NT2/D1 (cell line): Measurements from ENCODE around the gene DYNLRB1.

Experiments
- SUZ12 ChIP-seq: IDR thresholded peaks from 2 replicates; pipeline ENCODE4 v1.6.1; 2011; ENCODE audit not compliant: insufficient read length, insufficient read depth; ENCODE audit errors: extremely low read depth
- ZNF274 ChIP-seq: IDR thresholded peaks from 2 replicates; pipeline ENCODE4 v1.6.1; 2011; ENCODE audit warnings: mild to moderate bottlenecking, low read depth, low read length

DNA sequence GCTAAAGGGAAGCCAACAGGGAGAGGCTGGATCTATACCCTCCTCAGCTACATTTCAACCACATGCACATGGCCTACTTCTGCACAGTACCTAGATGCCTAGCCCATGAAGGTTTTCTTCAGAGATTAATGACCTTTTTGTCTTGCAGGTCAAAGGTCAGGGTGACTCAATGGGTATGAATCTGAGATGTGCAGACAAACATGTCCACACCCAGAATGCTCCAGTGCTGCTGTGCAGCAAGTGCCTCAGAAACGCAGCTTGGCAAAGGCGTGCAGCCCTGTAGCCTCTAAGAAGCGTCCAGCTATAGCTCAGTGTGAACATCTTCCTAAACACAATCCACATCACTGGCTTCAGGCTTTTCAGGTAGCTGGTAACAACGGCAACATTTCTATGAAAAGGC, 66.7 kb downstream of the DYNLRB1 start:
- TF ChIP-seq ZNF274: no peak
- no peak for TF ChIP-seq SUZ12
